Body of pancreas (tissue), 4 donors: ENCODE results near the gene KIAA1217. TPM values are rescaled to one million over a fixed set of nuclear protein-coding genes. Genes with fewer than 3 reads are reported as not detected.
A peak's percentile ranks its signal among the peaks of the same experiment; 100 is the strongest.

Experiments
- ATAC-seq: fragments of 150-250 bp; one replicate; pipeline ENCODE4 v1.9.1; 2016
- DNase-seq, 4 donors: peaks; one replicate each; pipeline ENCODE4 v3.0.0-alpha.2; 2019
- H3K27ac ChIP-seq, 4 donors: fragments of 200-600 bp; sonication (generic); 1 replicate in 3 of 4; 2 replicates in 1 of 4; pipeline versions ENCODE4 v1.5.1 to v1.6.1; 2016 to 2019; ENCODE audit warnings: mild to moderate bottlenecking in 1 of 4, mixed read lengths in 1 of 4, moderate library complexity in 1 of 4
- H3K27me3 ChIP-seq, 2 donors: fragments of 200-600 bp; sonication (generic); one replicate each; pipeline ENCODE4 v1.6.0; 2016; ENCODE audit warnings: mild to moderate bottlenecking in 1 of 2
- H3K36me3 ChIP-seq, 2 donors: fragments of 200-600 bp; sonication (generic); replicated peaks in 1 of 2; 2 replicates each; pipeline ENCODE4 v1.5.1; 2016; ENCODE audit warnings: low read depth in 2 of 2; ENCODE audit not compliant: insufficient read depth in 1 of 2
- H3K4me1 ChIP-seq: fragments of 200-600 bp; sonication (generic); one replicate; pipeline ENCODE4 v1.6.0; 2016
- H3K4me3 ChIP-seq, 2 donors: fragments of 200-600 bp; sonication (generic); 1 replicate in 1 of 2; 2 replicates in 1 of 2; pipeline ENCODE4 v1.5.1; 2016 to 2019
- H3K9me3 ChIP-seq, 3 donors: fragments of 200-600 bp; sonication (generic); 1 replicate in 2 of 3; 2 replicates in 1 of 3; pipeline ENCODE4 v1.5.1; 2016
- POLR2A ChIP-seq, 3 donors: fragments of 450-650 bp; IDR thresholded peaks; one replicate each; pipeline ENCODE4 v1.6.1; 2016; ENCODE audit warnings: antibody characterized with exemption in 3 of 3, mild to moderate bottlenecking in 2 of 3
- WGBS, 2 donors: methylation state at CpG; one replicate each; pipeline ENCODE4 v1.1.5; 2017; 5-methylcytosine and 5-hydroxymethylcytosine counted together
- intact Hi-C: fragments of 100-400 bp; cut with DNase I; formaldehyde crosslinking; loops from one replicate; pipeline ENCODE4 v1.15.1; 2023
- total RNA-seq, 2 donors: library from RNA; depleted of rRNA; stranded (reverse); fragments of >200 nt; gene quantifications; one replicate each; pipeline ENCODE4 v1.1.0, GENCODE V29; 2016
- TF ChIP-seq, protein P1 (sequence below), 7 experiments: fragments of 450-650 bp in 4 of 7; fragments of 200-600 bp in 3 of 7; sonication (generic) in 3 of 7; IDR thresholded peaks; one replicate each; pipeline ENCODE4 v1.5.1; 2016 to 2019; ENCODE audit warnings: antibody characterized with exemption in 7 of 7

Gene KIAA1217
- total RNA-seq, 2 donors from 2014 or later, result 25.9 to 36.9 TPM

DNA sequence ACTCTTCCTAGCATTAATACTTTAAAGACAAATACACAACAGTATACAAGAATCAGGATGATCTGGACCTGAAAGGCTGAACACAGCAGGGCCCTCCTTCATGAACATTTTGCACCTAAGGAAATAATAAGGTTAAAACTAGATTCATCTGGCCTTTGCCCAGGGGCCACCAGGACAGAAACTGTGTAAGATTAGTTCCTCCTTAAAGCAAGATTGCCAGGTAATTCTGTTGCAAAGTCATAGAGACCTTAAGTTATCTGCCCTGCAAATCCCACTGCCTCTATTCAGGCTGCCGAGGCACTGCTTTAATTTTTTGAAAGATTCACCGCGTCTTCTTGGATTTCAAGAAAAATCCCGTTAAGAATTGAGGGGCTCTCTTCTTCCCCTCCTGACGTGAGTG is 1.6 kb upstream of the KIAA1217 start:
- H3K36me3 ChIP-seq, result no peaks in the 10 kb centered on the region
- 34 to 36% methylated on average over 5 of the region's 5 CpGs for WGBS, 2 donors
- H3K27ac ChIP-seq, result peak overlapping the region; percentile 65 to 97 (median 90)
- TF ChIP-seq POLR2A (IDR thresholded peaks at IDR 0.05), result no peak
- TF ChIP-seq, protein P1, sequence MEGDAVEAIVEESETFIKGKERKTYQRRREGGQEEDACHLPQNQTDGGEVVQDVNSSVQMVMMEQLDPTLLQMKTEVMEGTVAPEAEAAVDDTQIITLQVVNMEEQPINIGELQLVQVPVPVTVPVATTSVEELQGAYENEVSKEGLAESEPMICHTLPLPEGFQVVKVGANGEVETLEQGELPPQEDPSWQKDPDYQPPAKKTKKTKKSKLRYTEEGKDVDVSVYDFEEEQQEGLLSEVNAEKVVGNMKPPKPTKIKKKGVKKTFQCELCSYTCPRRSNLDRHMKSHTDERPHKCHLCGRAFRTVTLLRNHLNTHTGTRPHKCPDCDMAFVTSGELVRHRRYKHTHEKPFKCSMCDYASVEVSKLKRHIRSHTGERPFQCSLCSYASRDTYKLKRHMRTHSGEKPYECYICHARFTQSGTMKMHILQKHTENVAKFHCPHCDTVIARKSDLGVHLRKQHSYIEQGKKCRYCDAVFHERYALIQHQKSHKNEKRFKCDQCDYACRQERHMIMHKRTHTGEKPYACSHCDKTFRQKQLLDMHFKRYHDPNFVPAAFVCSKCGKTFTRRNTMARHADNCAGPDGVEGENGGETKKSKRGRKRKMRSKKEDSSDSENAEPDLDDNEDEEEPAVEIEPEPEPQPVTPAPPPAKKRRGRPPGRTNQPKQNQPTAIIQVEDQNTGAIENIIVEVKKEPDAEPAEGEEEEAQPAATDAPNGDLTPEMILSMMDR (IDR thresholded peaks at IDR 0.05), result no peak
- no peaks in the 10 kb centered on the region for H3K9me3 ChIP-seq
- no peak for ATAC-seq
- H3K4me3 ChIP-seq, result no peak overlapping the region
- DNase-seq, result no peak
- no peaks in the 10 kb centered on the region for H3K27me3 ChIP-seq
- intact Hi-C loops, result no loop called here
- peaks cover 41% of the 10 kb centered on the region for H3K4me1 ChIP-seq

DNA sequence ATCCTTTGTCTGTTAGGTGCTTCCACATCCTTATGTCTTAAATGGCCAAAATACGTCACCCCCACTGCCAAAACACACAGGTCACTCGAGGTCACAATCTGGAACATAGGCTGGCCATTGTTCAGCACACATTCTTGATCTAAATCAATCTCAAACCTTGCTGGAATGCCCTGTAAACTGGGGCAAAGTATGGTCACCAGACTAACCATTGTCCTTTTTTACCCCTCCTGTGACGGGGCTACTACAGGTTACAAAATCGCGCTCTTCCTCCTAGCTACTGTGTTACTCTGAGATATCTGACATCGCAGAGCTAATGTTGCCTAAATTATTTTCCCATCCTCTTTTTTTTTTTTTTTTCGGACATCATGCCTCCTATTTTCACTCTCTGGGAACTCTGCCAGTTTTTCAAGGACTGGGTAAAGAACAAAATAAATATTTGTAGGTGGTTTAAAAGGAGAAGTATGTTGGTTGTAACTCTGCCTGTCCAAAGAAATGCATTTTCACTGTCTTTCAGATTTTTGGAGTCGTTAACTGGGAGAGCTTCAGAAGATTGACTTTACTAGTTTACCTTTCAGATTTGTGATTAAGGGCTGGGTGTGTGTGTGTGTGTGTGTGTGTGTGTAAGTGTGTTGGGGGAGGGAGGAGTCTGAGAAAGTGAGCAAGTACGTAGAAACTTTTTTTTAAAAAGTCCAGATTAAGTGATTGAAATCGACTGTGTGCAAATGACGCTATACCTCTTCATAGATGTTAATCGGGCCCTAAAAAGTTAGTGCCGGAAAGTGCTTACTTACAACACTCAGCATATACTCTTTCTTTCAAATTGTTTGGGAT is 942 bp upstream of the KIAA1217 start:
- H3K27ac ChIP-seq, result peak overlapping the region; percentile 87 to 97 (median 90)
- intact Hi-C loops, result no loop called here
- H3K9me3 ChIP-seq, result no peaks in the 10 kb centered on the region
- TF ChIP-seq, protein P1 (IDR thresholded peaks at IDR 0.05), result no peak
- TF ChIP-seq POLR2A (IDR thresholded peaks at IDR 0.05), result peak in 1 of 3 donors; percentile 10
- ATAC-seq, result peak; percentile 82
- WGBS, 2 donors, result 11 to 13% methylated on average over 13 of the region's 13 CpGs
- H3K36me3 ChIP-seq, result no peaks in the 10 kb centered on the region
- no peaks in the 10 kb centered on the region for H3K27me3 ChIP-seq
- peaks cover 35% of the 10 kb centered on the region for H3K4me1 ChIP-seq
- DNase-seq, result peak; percentile 47 to 80 (median 60)
- H3K4me3 ChIP-seq, result peak overlapping the region in 1 of 2 donors; percentile 4

DNA sequence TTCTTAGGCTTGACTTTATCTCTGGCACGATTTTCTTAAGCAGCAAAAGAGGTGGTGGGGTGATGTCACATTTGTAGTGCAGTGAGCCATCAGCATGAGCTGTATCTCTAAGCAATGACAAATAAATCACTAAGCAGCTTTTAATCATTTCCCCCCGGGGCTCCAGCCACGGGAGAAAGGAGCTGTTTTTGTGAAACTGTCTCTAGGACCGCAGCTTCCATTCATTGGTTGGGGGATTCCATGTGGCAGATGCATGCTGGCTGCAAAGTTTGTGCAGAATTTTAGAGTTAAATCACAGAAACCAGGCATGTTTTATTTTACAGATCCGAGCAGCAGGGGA is 464 bp downstream of the KIAA1217 start:
- Histone ChIP-seq H3K27ac (peak overlapping the region; percentile 87 to 97 (median 90)), H3K9me3 (no peaks in the 10 kb centered on the region), H3K36me3 (no peaks in the 10 kb centered on the region), H3K4me1 (peaks cover 42% of the 10 kb centered on the region), H3K4me3 (peak overlapping the region; percentile 4 to 30), H3K27me3 (no peaks in the 10 kb centered on the region)
- intact Hi-C loops, result no loop called here
- TF ChIP-seq, protein P1 (IDR thresholded peaks at IDR 0.05), result no peak
- no peak for TF ChIP-seq POLR2A (IDR thresholded peaks at IDR 0.05)
- ATAC-seq (peak; percentile 7), DNase-seq (peak in 1 of 4 donors; percentile 22)
- 0 to 5% methylated on average over 5 of the region's 5 CpGs for WGBS, 2 donors

DNA sequence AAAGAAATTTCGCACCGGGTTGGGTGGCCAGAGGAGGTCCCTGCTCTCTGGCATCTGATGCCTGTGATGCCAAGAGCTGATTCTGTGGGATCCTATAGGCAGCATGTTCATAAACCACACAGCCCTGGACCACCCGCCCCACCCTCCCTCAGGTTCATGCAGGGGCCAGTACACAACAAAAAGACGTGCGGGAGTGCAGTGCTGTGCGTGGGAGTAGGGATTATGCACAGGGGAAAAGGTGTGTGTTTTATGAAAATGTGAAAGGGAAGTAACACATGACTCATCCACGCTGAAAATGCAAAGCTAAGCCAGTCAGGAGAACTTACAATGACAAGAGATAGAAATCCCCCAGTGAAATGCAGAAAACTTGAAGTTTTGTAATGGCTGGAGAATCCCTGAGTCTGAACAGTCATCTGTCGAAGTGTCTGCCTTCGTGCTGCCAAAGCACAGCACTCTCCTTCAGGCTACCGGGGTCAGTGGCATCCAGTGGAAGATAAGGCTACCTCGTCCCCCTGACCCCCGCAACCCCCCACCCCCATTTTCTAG is 1.1 kb downstream of the KIAA1217 start:
- Histone ChIP-seq H3K9me3 (no peaks in the 10 kb centered on the region), H3K27me3 (no peaks in the 10 kb centered on the region), H3K36me3 (no peaks in the 10 kb centered on the region), H3K4me1 (peaks cover 48% of the 10 kb centered on the region), H3K4me3 (peak overlapping the region in 1 of 2 donors; percentile 30), H3K27ac (peak overlapping the region; percentile 56 to 97 (median 90))
- TF ChIP-seq, protein P1 (IDR thresholded peaks at IDR 0.05), result no peak
- TF ChIP-seq POLR2A (IDR thresholded peaks at IDR 0.05), result peak in 1 of 3 donors; percentile 22
- intact Hi-C loops, result no loop called here
- 12 to 13% methylated on average over 12 of the region's 12 CpGs for WGBS, 2 donors
- ATAC-seq, result no peak
- DNase-seq, result peak in 2 of 4 donors; percentile 25 to 26
